ENCODE results near the gene LHFPL6. TPM values are rescaled to one million over a fixed set of nuclear protein-coding genes. Genes with fewer than 3 reads are reported as not detected.

Gene LHFPL6
- total RNA-seq, 1 donor from 2014 or later = 31.4 TPM

DNA sequence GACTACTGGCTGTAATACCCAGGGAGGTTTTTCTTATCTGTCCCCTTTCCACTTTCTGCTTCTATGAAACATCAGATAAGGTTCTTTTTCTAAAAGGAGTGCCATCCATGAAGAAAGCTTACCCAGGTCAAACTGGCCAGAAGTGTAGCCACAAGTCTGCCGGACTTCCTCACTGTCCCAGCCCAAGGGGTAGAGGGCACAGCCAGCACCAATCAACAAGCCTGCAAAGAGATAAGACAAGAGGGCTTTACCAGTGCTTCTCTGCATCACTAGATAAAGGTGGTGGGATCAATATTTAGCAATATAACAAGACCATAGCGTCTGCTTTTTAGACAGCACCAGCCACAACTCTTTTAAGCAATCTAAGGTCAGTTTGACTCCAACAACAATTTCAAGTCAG, 224.7 kb downstream of the LHFPL6 start:
- no peaks in the 10 kb centered on the region for H4K20me1 ChIP-seq (ENCODE audit: insufficient read depth, low read length)
- no peaks in the 10 kb centered on the region for H3K79me2 ChIP-seq (ENCODE audit: insufficient read depth, low read length)
- FAIRE-seq = no peak
- TF ChIP-seq EZH2 (IDR thresholded peaks at IDR 0.05; ENCODE audit: insufficient read depth, low read length) = no peak
- peaks cover 6% of the 10 kb centered on the region for H3K36me3 Mint-ChIP-seq (ENCODE audit: low read depth, unreplicated experiment)
- no peak overlapping the region for H3K27ac Mint-ChIP-seq (ENCODE audit: unreplicated experiment)
- H3K27me3 ChIP-seq (ENCODE audit: insufficient read depth, low read length) = no peaks in the 10 kb centered on the region
- no peak overlapping the region for H3K9ac ChIP-seq (ENCODE audit: low read length)
- no peaks in the 10 kb centered on the region for H3K36me3 ChIP-seq (ENCODE audit: insufficient read depth, low read length)
- no peak overlapping the region for H2AFZ ChIP-seq (ENCODE audit: low read depth, low read length)
- H3K9me3 ChIP-seq (ENCODE audit: insufficient read depth, low read depth, low read length) = no peaks in the 10 kb centered on the region
- peaks cover 15% of the 10 kb centered on the region for H3K4me1 Mint-ChIP-seq (ENCODE audit: low read depth, unreplicated experiment)
- H3K4me3 ChIP-seq (ENCODE audit: insufficient read depth, low read depth, low read length) = no peak overlapping the region
- H3K4me2 ChIP-seq (ENCODE audit: low read length) = no peak overlapping the region
- no peaks in the 10 kb centered on the region for H3K4me1 ChIP-seq (ENCODE audit: insufficient read depth, low read length)
- no peak overlapping the region for H3K4me3 Mint-ChIP-seq (ENCODE audit: unreplicated experiment)
- DNase-seq (ENCODE audit: low read depth) = no peak
- H3K27me3 Mint-ChIP-seq (ENCODE audit: low read depth, unreplicated experiment) = no peaks in the 10 kb centered on the region
- H3K9me3 Mint-ChIP-seq (ENCODE audit: unreplicated experiment) = no peaks in the 10 kb centered on the region
- no peak overlapping the region for H3K27ac ChIP-seq (ENCODE audit: low read depth, low read length)

DNA sequence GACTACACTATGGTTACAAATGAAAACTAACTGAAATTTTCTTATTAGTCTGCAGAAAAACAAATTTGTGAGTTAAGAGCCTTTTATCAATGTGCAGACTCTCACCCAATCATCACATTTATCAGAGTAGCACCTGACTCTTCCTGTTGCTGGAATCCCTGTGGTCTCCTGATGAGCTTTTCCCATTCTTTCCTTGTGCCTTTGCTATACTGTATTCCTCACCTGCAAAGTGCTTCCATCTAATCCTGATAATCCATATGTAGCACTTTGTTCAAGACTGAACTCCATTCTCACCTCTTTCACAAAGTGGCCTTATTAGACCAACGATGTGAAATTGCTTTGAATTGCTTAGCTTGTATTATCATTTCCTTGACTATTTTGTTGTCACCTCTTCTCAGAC, 225.3 kb downstream of the LHFPL6 start:
- Histone ChIP-seq H3K79me2 (ENCODE audit: insufficient read depth, low read length) (no peaks in the 10 kb centered on the region), H3K27ac (ENCODE audit: low read depth, low read length) (no peak overlapping the region), H4K20me1 (ENCODE audit: insufficient read depth, low read length) (no peaks in the 10 kb centered on the region), H3K36me3 (ENCODE audit: insufficient read depth, low read length) (no peaks in the 10 kb centered on the region), H3K9me3 (ENCODE audit: insufficient read depth, low read depth, low read length) (no peaks in the 10 kb centered on the region), H3K4me1 (ENCODE audit: insufficient read depth, low read length) (no peaks in the 10 kb centered on the region), H3K4me3 (ENCODE audit: insufficient read depth, low read depth, low read length) (no peak overlapping the region), H3K27me3 (ENCODE audit: insufficient read depth, low read length) (no peaks in the 10 kb centered on the region), H2AFZ (ENCODE audit: low read depth, low read length) (no peak overlapping the region), H3K4me2 (ENCODE audit: low read length) (no peak overlapping the region), H3K9ac (ENCODE audit: low read length) (no peak overlapping the region)
- Mint-ChIP-seq H3K36me3 (ENCODE audit: low read depth, unreplicated experiment) (peaks cover 6% of the 10 kb centered on the region), H3K9me3 (ENCODE audit: unreplicated experiment) (no peaks in the 10 kb centered on the region), H3K27me3 (ENCODE audit: low read depth, unreplicated experiment) (no peaks in the 10 kb centered on the region), H3K4me1 (ENCODE audit: low read depth, unreplicated experiment) (peaks cover 15% of the 10 kb centered on the region), H3K27ac (ENCODE audit: unreplicated experiment) (no peak overlapping the region), H3K4me3 (ENCODE audit: unreplicated experiment) (no peak overlapping the region)
- FAIRE-seq = no peak
- TF ChIP-seq CTCF (IDR thresholded peaks at IDR 0.05; ENCODE audit: insufficient read depth, low read depth, low read length) (no peak), EZH2 (IDR thresholded peaks at IDR 0.05; ENCODE audit: insufficient read depth, low read length) (no peak)
- no peak for DNase-seq (ENCODE audit: low read depth)

GRCh38 chr13:39376076-39376475, 226.9 kb downstream of the LHFPL6 start:
- Histone ChIP-seq H3K4me3 (ENCODE audit: insufficient read depth, low read depth, low read length) (no peak overlapping the region), H2AFZ (ENCODE audit: low read depth, low read length) (no peak overlapping the region), H3K79me2 (ENCODE audit: insufficient read depth, low read length) (no peaks in the 10 kb centered on the region), H3K36me3 (ENCODE audit: insufficient read depth, low read length) (no peaks in the 10 kb centered on the region), H3K4me2 (ENCODE audit: low read length) (no peak overlapping the region), H3K9ac (ENCODE audit: low read length) (no peak overlapping the region), H3K9me3 (ENCODE audit: insufficient read depth, low read depth, low read length) (no peaks in the 10 kb centered on the region), H3K27me3 (ENCODE audit: insufficient read depth, low read length) (no peaks in the 10 kb centered on the region), H3K4me1 (ENCODE audit: insufficient read depth, low read length) (no peaks in the 10 kb centered on the region), H4K20me1 (ENCODE audit: insufficient read depth, low read length) (no peaks in the 10 kb centered on the region), H3K27ac (ENCODE audit: low read depth, low read length) (no peak overlapping the region)
- H3K27ac Mint-ChIP-seq (ENCODE audit: unreplicated experiment) = no peak overlapping the region
- FAIRE-seq (no peak), DNase-seq (ENCODE audit: low read depth) (no peak)
- no peaks in the 10 kb centered on the region for H3K27me3 Mint-ChIP-seq (ENCODE audit: low read depth, unreplicated experiment)
- H3K4me1 Mint-ChIP-seq (ENCODE audit: low read depth, unreplicated experiment) = peaks cover 20% of the 10 kb centered on the region
- H3K36me3 Mint-ChIP-seq (ENCODE audit: low read depth, unreplicated experiment) = peaks cover 6% of the 10 kb centered on the region
- H3K4me3 Mint-ChIP-seq (ENCODE audit: unreplicated experiment) = no peak overlapping the region
- TF ChIP-seq EZH2 (IDR thresholded peaks at IDR 0.05; ENCODE audit: insufficient read depth, low read length) = no peak
- no peak for TF ChIP-seq CTCF (IDR thresholded peaks at IDR 0.05; ENCODE audit: insufficient read depth, low read depth, low read length)
- no peaks in the 10 kb centered on the region for H3K9me3 Mint-ChIP-seq (ENCODE audit: unreplicated experiment)

Measured in astrocyte (in vitro differentiated cells and primary cell).